Liver (tissue), 9 donors: ENCODE data around the gene GPR150. TPM values are rescaled to one million over a fixed set of nuclear protein-coding genes. Genes with fewer than 3 reads are reported as not detected.
"Not testable (repeated sequence)": the region's sequence is repeated elsewhere in the genome, so short reads cannot be mapped to it uniquely, and the experiment has no call there.

ENCODE experiments used
- DNase-seq: peaks from one replicate; pipeline ENCODE4 v3.0.0-alpha.2; 2017; ENCODE audit warnings: low spot score
- H3K27ac ChIP-seq, 2 donors: one replicate each; pipeline ENCODE4 v1.7.0; 2013; ENCODE audit warnings: inconsistent platforms in 2 of 2, low read length in 2 of 2, control low read depth in 1 of 2, low read depth in 1 of 2, mild to moderate bottlenecking in 1 of 2
- H3K27me3 ChIP-seq, 4 donors: one replicate each; pipeline versions ENCODE4 v1.6.1 to v1.7.0; 2013; ENCODE audit warnings: low read length in 3 of 4, inconsistent platforms in 1 of 4, mild to moderate bottlenecking in 1 of 4, moderate library complexity in 1 of 4; ENCODE audit not compliant: control insufficient read depth in 4 of 4, insufficient read depth in 4 of 4
- H3K36me3 ChIP-seq, 4 donors: one replicate each; pipeline versions ENCODE4 v1.6.1 to v1.7.0; 2013; ENCODE audit warnings: low read length in 3 of 4, mild to moderate bottlenecking in 3 of 4, low read depth in 1 of 4, moderate library complexity in 1 of 4; ENCODE audit not compliant: control insufficient read depth in 4 of 4, insufficient read depth in 3 of 4
- H3K4me1 ChIP-seq, 4 donors: one replicate each; pipeline versions ENCODE4 v1.6.1 to v1.7.0; 2013; ENCODE audit warnings: low read length in 3 of 4, mild to moderate bottlenecking in 3 of 4, moderate library complexity in 1 of 4; ENCODE audit not compliant: control insufficient read depth in 4 of 4, insufficient read depth in 4 of 4
- H3K4me3 ChIP-seq, 3 donors: one replicate each; pipeline versions ENCODE4 v1.6.1 to v1.7.0; 2013; ENCODE audit warnings: low read length in 3 of 3, control low read depth in 1 of 3, low read depth in 1 of 3, mild to moderate bottlenecking in 1 of 3
- H3K9ac ChIP-seq, 2 donors: one replicate each; pipeline ENCODE4 v1.7.0; 2013; ENCODE audit warnings: low read length in 2 of 2, mild to moderate bottlenecking in 2 of 2, moderate library complexity in 2 of 2, control low read depth in 1 of 2, low read depth in 1 of 2
- H3K9me3 ChIP-seq, 4 donors: one replicate each; pipeline versions ENCODE4 v1.6.1 to v1.7.0; 2013; ENCODE audit warnings: low read length in 3 of 4; ENCODE audit not compliant: control insufficient read depth in 4 of 4
- CTCF ChIP-seq: fragments of 150-350 bp; IDR thresholded peaks from 2 replicates; pipeline ENCODE4 v1.5.1; 2017; ENCODE audit warnings: improper control_type of control experiment, low read depth, low read length; ENCODE audit not compliant: missing input control
- EGR1 ChIP-seq, 2 donors: IDR thresholded peaks; 2 replicates each; pipeline ENCODE4 v1.6.1; 2016 to 2018; ENCODE audit warnings: antibody characterized with exemption in 2 of 2, low read depth in 2 of 2
- FOXA1 ChIP-seq: IDR thresholded peaks from 2 replicates; pipeline ENCODE4 v1.6.1; 2016; ENCODE audit warnings: antibody characterized with exemption
- FOXA2 ChIP-seq: IDR thresholded peaks from 2 replicates; pipeline ENCODE4 v1.6.1; 2016; ENCODE audit warnings: antibody characterized with exemption
- GABPA ChIP-seq, 2 donors: IDR thresholded peaks in 1 of 2; conservative IDR thresholded peaks in 1 of 2; 2 replicates each; pipeline ENCODE4 v1.6.1; 2016; ENCODE audit warnings: antibody characterized with exemption in 2 of 2, mild to moderate bottlenecking in 1 of 2, moderate library complexity in 1 of 2
- HNF4A ChIP-seq, 2 donors: conservative IDR thresholded peaks; 2 replicates each; pipeline ENCODE4 v1.6.1; 2016; ENCODE audit warnings: antibody characterized with exemption in 2 of 2, mild to moderate bottlenecking in 2 of 2
- HNF4G ChIP-seq: IDR thresholded peaks from 2 replicates; pipeline ENCODE4 v1.6.1; 2016; ENCODE audit warnings: antibody characterized with exemption
- JUND ChIP-seq, 2 donors: IDR thresholded peaks; 2 replicates each; pipeline ENCODE4 v1.6.1; 2016; ENCODE audit warnings: antibody characterized with exemption in 2 of 2
- NR2F2 ChIP-seq: IDR thresholded peaks from 2 replicates; pipeline ENCODE4 v1.6.1; 2016; ENCODE audit warnings: antibody characterized with exemption
- RAD21 ChIP-seq, 2 donors: IDR thresholded peaks; 2 replicates each; pipeline ENCODE4 v1.6.1; 2016; ENCODE audit warnings: antibody characterized with exemption in 2 of 2, mild to moderate bottlenecking in 2 of 2
- RXRA ChIP-seq, 2 donors: IDR thresholded peaks; 2 replicates each; pipeline ENCODE4 v1.6.1; 2017 to 2018; ENCODE audit warnings: antibody characterized with exemption in 2 of 2, mild to moderate bottlenecking in 1 of 2
- SP1 ChIP-seq: IDR thresholded peaks from 2 replicates; pipeline ENCODE4 v1.6.1; 2018; ENCODE audit warnings: antibody characterized with exemption, mild to moderate bottlenecking
- TAF1 ChIP-seq: conservative IDR thresholded peaks from 2 replicates; pipeline ENCODE4 v1.6.1; 2016; ENCODE audit warnings: antibody characterized with exemption, mild to moderate bottlenecking
- YY1 ChIP-seq: IDR thresholded peaks from 2 replicates; pipeline ENCODE4 v1.6.1; 2016; ENCODE audit warnings: antibody characterized with exemption, mild to moderate bottlenecking
- WGBS: extraction: QIAGEN DNeasy Blood & Tissue Kit; methylation state at CpG from one replicate; pipeline ENCODE4 v1.1.7; 2013; 5-methylcytosine and 5-hydroxymethylcytosine counted together
- polyA plus RNA-seq, 2 donors: library from polyadenylated mRNA; stranded (reverse) in 1 of 2; unstranded in 1 of 2; fragments of 200-250 nt in 1 of 2; fragments of >200 nt in 1 of 2; fragmentation: Nextera tagmentation in 1 of 2; extraction: Ambion mirVana in 1 of 2; gene quantifications; one replicate each; pipeline versions ENCODE4 v1.2.1 to v1.2.3, GENCODE V29; 2013 to 2015
- total RNA-seq, 2 donors: library from RNA; depleted of rRNA; stranded (reverse); fragments of >200 nt; gene quantifications; one replicate each; pipeline ENCODE4 v1.2.3, GENCODE V29; 2014
- TF ChIP-seq, protein P1 (sequence below): IDR thresholded peaks from 2 replicates; pipeline ENCODE4 v1.6.1; 2016; ENCODE audit warnings: antibody characterized with exemption
- TF ChIP-seq, protein P2 (sequence below): IDR thresholded peaks from 2 replicates; pipeline ENCODE4 v1.6.1; 2016; ENCODE audit warnings: antibody characterized with exemption, mild to moderate bottlenecking
- TF ChIP-seq, protein P3 (sequence below): IDR thresholded peaks from 2 replicates; pipeline ENCODE4 v1.6.1; 2016; ENCODE audit warnings: antibody characterized with exemption
- TF ChIP-seq, protein P4 (sequence below): IDR thresholded peaks from 2 replicates; pipeline ENCODE4 v1.6.1; 2016; ENCODE audit warnings: antibody characterized with exemption
- donor health status: healthy.
- donor health status: healthy.
- donor health status: healthy.
- donor health status: healthy.
- donor health status: healthy.

The GPR150 gene
- total and polyA plus RNA-seq, 4 donors: 0.07 to 0.17 (median 0.08) TPM; not detected in 1

- TF ChIP-seq HNF4A (conservative IDR thresholded peaks at IDR 0.05) (peak; percentile 60 to 61), FOXA2 (no peak), RAD21 (IDR thresholded peaks at IDR 0.05) (peak in 1 of 2 donors; percentile 19), SP1 (peak; percentile 43), RXRA (IDR thresholded peaks at IDR 0.05) (peak; percentile 32 to 54), GABPA (IDR thresholded peaks at IDR 0.05 in 1 of 2, conservative IDR thresholded peaks at IDR 0.05 in 1 of 2) (no peak)
- no peak for DNase-seq
- peaks cover 7 to 43% (median 16%) of the 10 kb centered on the region in 4 donors for H3K4me1 ChIP-seq
- no peaks in the 10 kb centered on the region for H3K9me3 ChIP-seq
- no peaks in the 10 kb centered on the region for H3K27me3 ChIP-seq
- peak overlapping the region in 1 of 2 donors; percentile 21 for H3K9ac ChIP-seq
- WGBS: 69% methylated on average over 7 of the region's 7 CpGs
- H3K27ac ChIP-seq: peak overlapping the region; percentile 11 to 13
- H3K36me3 ChIP-seq: no peaks in the 10 kb centered on the region
- no peak overlapping the region for H3K4me3 ChIP-seq
Measured at GRCh38 chr5:95643152-95643551, 23.3 kb downstream of the GPR150 start.

DNA sequence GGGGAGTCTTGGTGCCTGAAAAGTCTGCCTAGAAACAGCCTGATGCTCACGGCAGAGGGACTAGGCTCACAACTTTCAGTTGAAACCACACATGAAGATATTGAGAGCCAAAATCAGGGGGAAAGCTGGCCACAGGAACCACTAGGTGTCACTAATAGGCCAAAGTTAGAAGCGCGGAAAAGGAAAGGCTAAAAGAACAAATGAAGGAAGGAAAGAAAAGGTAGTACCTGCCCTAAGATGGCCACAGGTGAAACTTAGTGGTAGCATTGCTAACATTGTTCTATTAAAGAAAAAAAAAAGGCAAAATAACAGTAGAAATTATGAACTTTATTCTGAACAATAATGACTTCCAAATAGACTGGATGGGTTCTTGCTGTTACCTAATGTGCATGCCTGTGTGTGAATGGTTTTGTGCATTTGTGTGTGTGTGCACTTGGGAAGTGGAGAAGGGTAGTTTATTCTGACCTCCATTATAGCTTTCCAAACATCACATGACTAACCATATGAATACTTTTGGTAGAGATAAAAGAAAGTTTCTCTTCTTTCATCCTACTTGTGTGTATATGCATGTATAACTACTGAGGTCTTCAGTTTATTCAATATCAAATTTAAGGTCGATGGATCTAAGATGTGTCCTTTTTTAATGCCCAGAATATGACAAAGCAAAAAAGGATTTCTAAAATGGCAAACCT is 24.6 kb downstream of the GPR150 start:
- Histone ChIP-seq H3K27me3 (no peaks in the 10 kb centered on the region), H3K9me3 (no peaks in the 10 kb centered on the region), H3K4me1 (peaks cover 7 to 43% (median 19%) of the 10 kb centered on the region in 4 donors), H3K9ac (peak overlapping the region in 1 of 2 donors; percentile 76), H3K4me3 (no peak overlapping the region), H3K36me3 (no peaks in the 10 kb centered on the region), H3K27ac (peak overlapping the region; percentile 17 to 67)
- TF ChIP-seq SP1 (peak; percentile 33), EGR1 (IDR thresholded peaks at IDR 0.05; ENCODE audit: low read depth in 2 of 2) (no peak), RAD21 (IDR thresholded peaks at IDR 0.05) (peak; percentile 94 to 96), YY1 (peak; percentile 30), CTCF (peak; percentile 78), TAF1 (no peak), FOXA2 (no peak), GABPA (IDR thresholded peaks at IDR 0.05 in 1 of 2, conservative IDR thresholded peaks at IDR 0.05 in 1 of 2) (no peak), FOXA1 (no peak), NR2F2 (no peak), HNF4A (conservative IDR thresholded peaks at IDR 0.05) (peak in 1 of 2 donors; percentile 16), JUND (IDR thresholded peaks at IDR 0.05) (no peak), RXRA (IDR thresholded peaks at IDR 0.05) (no peak), HNF4G (peak; percentile 11)
- TF ChIP-seq, protein P1, sequence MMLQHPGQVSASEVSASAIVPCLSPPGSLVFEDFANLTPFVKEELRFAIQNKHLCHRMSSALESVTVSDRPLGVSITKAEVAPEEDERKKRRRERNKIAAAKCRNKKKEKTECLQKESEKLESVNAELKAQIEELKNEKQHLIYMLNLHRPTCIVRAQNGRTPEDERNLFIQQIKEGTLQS: no peak
- TF ChIP-seq, protein P2, sequence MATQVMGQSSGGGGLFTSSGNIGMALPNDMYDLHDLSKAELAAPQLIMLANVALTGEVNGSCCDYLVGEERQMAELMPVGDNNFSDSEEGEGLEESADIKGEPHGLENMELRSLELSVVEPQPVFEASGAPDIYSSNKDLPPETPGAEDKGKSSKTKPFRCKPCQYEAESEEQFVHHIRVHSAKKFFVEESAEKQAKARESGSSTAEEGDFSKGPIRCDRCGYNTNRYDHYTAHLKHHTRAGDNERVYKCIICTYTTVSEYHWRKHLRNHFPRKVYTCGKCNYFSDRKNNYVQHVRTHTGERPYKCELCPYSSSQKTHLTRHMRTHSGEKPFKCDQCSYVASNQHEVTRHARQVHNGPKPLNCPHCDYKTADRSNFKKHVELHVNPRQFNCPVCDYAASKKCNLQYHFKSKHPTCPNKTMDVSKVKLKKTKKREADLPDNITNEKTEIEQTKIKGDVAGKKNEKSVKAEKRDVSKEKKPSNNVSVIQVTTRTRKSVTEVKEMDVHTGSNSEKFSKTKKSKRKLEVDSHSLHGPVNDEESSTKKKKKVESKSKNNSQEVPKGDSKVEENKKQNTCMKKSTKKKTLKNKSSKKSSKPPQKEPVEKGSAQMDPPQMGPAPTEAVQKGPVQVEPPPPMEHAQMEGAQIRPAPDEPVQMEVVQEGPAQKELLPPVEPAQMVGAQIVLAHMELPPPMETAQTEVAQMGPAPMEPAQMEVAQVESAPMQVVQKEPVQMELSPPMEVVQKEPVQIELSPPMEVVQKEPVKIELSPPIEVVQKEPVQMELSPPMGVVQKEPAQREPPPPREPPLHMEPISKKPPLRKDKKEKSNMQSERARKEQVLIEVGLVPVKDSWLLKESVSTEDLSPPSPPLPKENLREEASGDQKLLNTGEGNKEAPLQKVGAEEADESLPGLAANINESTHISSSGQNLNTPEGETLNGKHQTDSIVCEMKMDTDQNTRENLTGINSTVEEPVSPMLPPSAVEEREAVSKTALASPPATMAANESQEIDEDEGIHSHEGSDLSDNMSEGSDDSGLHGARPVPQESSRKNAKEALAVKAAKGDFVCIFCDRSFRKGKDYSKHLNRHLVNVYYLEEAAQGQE: no peak
- TF ChIP-seq, protein P3, sequence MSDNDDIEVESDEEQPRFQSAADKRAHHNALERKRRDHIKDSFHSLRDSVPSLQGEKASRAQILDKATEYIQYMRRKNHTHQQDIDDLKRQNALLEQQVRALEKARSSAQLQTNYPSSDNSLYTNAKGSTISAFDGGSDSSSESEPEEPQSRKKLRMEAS: no peak
- TF ChIP-seq, protein P4, sequence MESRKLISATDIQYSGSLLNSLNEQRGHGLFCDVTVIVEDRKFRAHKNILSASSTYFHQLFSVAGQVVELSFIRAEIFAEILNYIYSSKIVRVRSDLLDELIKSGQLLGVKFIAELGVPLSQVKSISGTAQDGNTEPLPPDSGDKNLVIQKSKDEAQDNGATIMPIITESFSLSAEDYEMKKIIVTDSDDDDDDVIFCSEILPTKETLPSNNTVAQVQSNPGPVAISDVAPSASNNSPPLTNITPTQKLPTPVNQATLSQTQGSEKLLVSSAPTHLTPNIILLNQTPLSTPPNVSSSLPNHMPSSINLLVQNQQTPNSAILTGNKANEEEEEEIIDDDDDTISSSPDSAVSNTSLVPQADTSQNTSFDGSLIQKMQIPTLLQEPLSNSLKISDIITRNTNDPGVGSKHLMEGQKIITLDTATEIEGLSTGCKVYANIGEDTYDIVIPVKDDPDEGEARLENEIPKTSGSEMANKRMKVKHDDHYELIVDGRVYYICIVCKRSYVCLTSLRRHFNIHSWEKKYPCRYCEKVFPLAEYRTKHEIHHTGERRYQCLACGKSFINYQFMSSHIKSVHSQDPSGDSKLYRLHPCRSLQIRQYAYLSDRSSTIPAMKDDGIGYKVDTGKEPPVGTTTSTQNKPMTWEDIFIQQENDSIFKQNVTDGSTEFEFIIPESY: no peak
- DNase-seq: no peak
- WGBS: 18% methylated on average over 4 of the region's 4 CpGs

- not testable (repeated sequence) for H3K9ac ChIP-seq, H3K27me3 ChIP-seq, H3K36me3 ChIP-seq, H3K9me3 ChIP-seq, DNase-seq, H3K4me3 ChIP-seq
- Histone ChIP-seq H3K27ac (peak overlapping the region; percentile 28 to 99), H3K4me1 (peaks cover 9 to 45% (median 26%) of the 10 kb centered on the region in 4 donors)
- 66% methylated on average over 17 of the region's 17 CpGs for WGBS
Measured at GRCh38 chr5:95646226-95646568, 26.3 kb downstream of the GPR150 start.
